Mucosa of gallbladder (tissue), 1 donor: ENCODE measurements around the gene PDE10A. TPM values are rescaled to one million over a fixed set of nuclear protein-coding genes. Genes with fewer than 3 reads are reported as not detected.

ENCODE experiments used
- DNase-seq: peaks from one replicate; pipeline ENCODE4 v3.0.0-alpha.2; 2020; ENCODE audit warnings: low spot score
- total RNA-seq: library from RNA; stranded (reverse); gene quantifications from one replicate; pipeline ENCODE4 v1.2.1, GENCODE V29; 2021
- donor health status: DM: no; HTN: no; CAD: no.

PDE10A gene
- total RNA-seq, 1 donor from 2014 or later, result 29.0 TPM

DNA sequence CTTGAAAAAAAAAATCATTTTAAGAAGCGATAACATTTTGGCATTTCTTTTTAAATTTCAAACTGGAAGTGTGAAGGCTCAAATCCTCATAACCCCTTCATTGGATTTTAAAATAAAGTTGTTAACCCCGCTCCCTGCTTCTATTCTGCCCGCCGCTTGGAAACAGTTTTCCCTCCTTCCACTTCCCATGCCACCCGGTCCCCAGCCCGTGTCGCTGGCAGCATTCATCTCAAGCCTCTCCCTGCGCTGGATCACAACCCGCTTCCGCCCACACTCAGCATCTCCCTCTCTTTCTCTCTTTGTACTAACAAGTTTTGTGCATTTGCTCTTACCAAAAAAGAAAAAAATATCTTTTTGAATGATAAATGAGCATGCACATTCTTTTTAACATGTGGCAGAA, 15.4 kb upstream of the PDE10A start:
- DNase-seq, result no peak

DNA sequence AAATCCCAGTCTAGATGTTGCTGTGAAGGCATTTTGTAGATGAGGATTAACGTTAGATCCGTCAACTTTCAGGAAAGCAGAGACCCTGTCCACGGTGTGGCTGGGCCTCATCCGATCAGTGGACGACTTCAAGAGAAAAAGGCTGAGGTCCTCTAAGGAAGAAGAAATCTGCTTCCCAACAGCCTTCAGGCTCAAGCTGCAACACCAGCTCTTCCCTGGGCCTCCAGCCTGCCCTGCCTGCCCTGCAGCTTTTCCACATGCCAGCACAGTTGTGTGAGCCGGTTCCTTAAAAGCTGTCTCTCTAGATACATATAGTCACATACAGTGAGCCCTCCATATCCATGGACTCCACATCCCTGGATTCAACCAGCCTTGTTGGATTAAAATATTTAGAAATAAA, 14.1 kb upstream of the PDE10A start:
- DNase-seq, result no peak

DNA sequence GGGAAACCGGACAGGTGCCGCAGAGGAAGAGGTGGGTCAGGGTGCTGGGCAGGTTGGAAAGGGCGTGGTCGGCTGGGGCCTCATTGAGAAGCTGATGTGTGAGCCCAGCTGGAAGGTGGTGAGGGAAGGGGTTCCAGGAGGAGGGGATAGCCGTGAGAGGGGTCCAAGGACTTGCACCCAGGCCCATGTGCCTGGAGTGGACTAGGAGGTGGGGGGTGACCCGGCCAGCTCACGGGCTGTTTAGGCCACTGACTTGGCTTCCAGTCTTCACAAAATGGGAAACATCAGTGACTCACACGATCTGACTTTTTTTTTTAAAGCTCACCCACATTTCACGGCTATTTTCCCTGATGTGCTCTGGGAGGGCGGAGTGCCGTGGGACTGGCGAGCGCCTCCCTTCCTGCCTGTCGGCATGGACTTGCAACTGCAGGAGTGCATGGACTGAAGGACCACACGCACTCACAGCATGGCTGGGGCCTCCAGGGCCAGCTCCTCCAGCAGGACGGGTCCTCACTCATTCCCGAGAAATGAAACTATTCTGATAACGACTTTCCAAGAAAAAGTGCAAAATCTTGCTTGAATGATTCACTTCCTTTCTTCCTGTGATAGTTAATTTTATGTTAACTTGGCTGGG, 13.5 kb upstream of the PDE10A start:
- DNase-seq, result no peak

DNA sequence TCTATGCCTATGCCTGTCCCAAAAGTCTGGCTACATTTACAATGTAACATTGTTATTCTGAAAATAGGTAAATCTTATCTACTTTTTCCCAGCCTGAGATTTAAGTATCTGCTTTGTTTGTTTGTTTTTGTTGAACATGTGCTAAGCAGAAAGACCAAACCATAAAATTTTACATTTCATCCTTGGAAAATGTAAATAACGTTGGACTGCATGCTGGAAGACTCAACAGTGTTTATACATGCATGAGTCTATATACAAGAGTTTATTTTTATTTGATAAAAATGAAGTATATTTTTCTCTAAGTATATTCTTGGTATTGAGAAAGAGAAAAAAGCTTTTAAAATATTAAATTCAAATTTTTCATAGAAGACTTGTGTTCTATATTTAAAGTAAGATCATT, 12.1 kb upstream of the PDE10A start:
- no peak for DNase-seq

DNA sequence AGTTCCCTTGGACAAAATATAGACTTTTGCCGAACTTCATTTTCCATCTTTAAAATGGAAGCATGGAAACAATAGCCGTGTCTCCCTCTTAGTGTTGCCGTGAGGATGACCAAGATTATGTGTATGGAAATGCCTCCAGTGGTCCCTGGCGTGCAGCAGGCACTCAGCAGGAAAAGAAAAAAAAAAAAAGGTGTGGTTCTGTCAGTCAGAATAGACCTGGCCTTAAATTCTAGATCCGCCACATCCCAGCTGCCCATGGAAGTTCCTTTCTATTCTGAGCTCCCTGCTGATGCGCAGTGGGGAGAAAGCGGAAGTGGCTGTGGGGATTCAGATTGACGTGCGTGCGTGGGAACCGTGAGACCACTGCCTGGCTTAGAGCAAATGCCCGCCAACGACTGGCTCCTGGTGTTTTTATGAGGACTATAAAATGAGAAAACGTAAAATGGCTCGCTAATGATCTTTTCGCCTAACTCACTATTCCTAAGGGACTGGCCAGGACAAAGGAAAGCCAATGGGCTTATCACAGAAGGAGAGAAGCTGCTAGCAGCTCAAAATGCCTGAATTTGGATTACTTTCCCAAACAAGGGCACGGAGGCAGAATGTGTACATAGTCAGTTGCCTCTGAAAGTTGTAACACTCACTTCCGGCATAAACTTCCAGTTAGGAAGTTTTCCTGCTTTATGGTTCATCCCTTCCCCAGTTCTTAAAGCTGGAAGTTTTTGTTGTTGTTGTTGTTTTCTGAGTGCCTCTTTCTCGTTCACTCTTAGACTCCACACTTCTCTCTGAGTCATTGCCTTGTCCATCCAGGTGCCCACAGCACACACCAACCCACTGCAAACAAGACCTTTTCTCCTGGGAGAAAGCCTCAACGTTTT, 11.4 kb upstream of the PDE10A start:
- no peak for DNase-seq

DNA sequence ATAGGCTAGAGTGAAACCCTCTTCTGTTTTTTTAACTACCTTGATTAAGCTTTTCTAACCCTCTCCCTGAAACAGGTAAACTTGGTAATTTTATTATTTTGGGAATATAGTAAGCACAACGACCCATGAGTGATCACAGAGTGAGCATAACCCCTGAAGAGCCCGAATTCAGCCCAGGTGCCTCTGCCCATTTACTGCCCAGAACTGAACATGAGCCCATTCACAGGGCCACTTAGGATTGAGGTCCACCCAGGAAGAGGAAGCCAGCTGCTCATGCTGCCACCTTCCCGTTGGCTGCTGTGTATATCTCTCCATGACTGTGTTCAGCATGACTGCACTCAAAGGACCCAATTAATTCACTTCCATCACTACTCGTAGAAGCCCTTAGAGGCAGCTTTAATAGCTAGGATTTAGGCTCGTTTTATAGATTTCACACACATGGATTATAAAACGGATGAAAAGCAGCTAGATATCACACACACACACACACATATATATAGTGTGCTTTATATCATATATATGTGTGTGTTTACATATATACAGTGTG, 8.3 kb upstream of the PDE10A start:
- DNase-seq, result no peak

DNA sequence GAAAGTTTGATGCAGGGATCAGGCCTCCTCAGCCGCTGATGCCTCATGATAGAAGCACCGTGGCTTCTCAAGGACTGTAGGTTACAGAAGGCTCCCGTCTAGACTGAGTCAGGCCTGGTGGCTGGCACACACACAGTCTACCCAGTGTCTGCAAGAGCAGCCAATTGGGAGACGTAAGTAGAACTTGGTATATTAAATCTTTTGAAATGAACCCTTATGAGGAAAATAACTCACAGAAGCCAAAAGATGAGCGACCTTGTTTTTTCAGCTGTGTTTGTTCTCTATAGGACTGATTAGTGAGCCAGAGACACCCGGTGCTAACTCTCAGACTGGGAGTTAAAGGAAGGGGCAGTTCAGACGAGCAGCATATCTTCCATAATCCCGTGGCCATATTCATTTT, 5.9 kb upstream of the PDE10A start:
- no peak for DNase-seq

DNA sequence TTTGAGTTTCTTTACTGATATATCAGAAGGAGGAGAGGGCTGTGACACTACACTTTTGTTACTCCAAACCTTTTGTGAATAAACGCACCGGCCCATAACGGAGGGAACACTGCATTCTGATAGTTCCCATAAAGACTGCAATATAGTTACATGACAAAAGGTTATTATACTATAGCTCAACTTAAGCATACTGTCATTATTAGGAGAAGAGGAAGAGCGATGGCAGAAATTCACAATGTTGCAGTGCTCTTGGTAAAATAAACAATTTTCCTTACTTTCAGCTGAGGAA, 2.3 kb upstream of the PDE10A start:
- no peak for DNase-seq

DNA sequence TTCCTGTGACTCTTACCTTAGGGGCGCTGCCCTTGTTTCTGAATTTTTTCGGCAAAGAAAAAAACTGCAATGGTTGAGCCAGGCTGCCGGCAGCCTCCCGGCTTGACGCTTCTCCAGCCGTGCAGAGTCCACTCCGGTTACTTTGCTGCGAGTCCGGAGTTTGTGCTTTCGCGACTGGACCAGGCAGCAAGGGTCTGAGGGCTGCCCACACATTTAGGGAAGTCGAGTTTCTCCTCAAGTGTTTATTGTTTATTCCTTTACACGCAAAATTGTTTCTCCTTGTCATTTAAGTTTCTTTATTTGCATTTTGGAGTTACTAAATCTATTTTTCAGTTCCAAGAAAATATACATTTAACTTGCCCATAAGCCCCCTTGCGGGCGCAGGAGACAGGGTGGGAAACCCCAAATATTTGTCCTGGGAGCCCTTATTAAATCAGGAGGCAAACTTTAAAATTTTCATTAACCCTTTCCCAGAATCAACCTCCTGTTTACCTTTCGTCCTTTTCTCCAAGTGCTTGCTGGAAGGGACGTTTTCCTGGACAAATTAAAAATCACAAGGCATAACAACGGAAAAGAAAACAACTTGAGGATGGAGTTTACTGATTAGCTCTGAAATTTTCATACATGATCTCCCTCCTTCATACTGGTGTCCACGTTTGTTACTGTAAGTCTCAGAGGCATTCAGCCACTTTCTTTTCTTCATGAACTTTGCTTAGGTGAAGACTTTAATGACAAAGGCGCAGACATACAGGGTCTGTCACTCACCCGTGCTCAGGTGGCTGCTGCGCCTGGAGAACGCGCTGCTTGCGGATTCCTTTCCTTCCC, 1.7 kb upstream of the PDE10A start:
- DNase-seq, result no peak

DNA sequence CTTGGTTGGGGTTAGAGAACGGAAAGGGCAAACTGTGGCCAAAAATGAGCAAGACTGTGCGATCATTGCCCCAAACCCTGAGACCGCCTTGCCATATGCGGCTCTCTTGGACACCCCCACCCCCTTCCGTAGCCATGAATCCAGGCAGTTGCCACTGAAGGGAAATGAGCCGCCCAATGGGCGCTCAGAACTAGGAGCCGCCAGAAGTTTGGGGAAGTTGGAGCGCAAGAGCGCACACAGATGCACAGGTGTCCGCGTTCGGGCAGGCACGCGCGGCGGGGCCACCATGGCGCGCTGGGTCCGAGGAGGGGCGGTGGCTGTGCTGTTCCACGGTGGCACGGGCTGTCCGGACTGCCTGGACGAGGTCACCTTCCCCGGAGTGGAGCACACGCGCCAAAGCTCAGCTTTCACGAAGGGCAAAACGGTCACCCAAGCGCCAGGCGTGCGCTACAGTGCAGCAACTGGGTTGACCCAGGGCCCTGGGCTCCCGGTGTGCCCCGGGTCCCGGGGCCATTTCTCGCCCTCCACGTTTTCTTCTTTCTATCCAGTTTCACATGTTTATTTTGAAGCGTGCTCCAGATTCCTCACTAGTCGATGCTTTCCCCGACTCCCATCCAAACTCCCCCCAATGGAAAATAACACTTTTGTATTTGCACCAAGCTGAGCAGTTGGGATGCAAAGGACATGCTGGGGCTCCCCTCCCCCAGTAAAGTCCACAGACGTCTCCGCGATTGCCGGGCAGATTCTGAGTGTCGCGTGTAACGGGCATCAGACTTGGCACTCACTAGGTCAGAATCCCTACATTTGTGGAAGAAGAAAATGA, 906 bp upstream of the PDE10A start:
- DNase-seq, result no peak

DNA sequence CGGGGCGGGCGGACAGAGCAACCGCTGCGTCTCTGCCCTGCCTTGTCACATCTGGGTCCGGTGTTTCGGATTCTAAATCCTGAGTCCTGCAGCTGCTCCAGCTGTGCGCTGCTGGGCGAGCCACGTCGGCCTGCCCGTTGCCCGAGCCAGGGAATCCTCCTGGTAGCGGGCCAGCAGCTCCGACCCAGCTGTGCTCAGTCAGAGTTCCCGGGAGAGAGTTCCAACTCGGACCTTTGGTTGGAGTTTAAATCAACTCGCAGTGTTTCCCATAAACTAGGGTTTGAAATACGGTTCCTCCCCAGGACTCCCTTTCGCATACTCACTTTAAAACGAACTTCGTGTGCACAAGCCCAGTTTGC, 315 bp upstream of the PDE10A start:
- DNase-seq, result no peak

DNA sequence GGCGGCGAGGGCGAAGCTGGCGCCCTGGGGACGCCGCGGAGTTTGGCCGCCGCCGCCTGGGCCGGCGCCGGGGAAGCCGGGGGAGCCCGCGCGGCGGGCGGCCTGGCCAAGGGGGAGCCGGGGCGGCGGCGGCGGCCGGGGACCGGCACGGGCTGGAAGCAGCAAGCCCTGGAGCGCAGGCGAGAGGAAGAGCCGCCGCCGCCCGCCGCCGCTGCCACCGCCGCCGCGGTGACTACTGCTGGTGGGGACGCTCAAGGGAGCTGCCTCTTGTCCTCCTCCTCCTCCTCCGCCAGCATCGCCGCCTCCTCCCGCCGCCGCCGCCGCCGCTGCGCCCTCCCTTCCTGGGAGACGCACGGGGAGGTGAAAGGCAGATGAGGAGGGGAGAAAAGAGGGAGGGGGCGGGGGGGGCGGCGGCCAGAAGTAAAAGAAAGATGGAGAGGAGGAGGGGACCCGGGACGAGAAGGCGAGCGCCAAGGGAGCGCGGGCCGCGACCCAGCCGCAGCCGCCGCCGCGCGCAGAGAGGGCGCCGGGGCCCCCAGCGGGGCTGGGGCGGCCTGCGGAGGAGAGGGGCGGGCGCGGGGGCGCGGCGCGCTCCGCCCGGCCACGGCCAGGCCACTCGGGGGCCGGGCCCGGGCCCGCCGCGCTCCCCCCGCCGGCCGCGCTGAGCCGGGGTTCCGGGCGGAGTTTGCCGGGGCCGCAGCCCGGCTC, 846 bp downstream of the PDE10A start:
- no peak for DNase-seq

DNA sequence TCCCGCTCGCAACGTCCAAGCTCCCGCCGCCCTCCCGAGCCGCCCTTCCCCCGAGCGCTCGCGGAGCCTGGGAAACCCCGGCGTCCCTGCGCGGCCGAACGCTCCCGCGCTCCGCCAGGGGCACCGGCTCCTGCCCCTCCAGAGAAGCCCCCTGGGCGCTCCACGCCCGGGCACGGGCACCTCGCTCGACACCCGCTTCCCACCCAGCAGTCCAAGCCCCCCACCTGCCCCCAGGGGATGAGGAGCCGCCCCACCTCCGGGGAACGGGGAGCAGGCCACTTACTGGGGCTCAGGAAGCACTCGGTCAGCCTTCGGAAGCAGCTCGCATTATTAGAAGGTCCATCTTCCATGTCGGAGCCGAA, 1.4 kb downstream of the PDE10A start:
- no peak for DNase-seq

DNA sequence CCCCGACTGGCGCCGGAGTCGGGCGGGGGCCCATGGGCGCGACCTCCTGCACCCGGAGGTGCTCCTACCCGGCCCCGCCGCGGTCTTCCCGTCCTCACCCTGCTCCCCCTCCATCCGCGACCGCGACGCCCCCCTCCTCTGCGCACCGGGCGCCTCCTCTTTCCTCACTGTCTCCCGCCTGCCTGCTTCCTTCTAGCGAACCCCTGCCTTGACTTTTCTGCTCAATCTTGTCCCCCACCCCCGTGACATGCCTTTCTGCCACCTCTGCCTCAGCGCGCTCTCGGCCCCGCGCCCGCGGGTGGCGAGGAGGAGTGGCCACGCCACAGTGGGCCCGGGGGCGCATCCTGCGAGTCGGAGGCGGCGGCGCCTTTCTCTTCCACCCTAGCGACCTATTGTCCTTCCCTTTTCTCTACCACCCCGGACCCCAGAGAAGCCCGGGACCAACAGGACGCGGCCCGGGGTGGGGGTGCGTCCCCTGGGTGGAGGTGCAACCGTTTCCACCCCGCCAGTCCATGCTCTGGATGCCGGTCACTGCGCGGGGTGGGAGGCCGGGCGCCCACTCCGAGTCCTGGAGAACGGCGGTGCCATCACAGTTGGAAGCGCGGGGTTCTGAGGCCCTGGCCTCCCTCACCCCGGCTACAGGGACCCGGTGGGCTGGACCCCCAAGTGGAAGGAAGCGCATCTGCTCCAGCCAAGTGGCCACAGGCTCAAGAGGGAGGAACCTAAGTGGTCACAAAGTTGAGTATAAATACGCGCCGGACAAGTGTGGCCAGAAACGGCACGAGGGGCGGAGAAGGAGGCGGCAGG, 2.0 kb downstream of the PDE10A start:
- DNase-seq, result no peak

DNA sequence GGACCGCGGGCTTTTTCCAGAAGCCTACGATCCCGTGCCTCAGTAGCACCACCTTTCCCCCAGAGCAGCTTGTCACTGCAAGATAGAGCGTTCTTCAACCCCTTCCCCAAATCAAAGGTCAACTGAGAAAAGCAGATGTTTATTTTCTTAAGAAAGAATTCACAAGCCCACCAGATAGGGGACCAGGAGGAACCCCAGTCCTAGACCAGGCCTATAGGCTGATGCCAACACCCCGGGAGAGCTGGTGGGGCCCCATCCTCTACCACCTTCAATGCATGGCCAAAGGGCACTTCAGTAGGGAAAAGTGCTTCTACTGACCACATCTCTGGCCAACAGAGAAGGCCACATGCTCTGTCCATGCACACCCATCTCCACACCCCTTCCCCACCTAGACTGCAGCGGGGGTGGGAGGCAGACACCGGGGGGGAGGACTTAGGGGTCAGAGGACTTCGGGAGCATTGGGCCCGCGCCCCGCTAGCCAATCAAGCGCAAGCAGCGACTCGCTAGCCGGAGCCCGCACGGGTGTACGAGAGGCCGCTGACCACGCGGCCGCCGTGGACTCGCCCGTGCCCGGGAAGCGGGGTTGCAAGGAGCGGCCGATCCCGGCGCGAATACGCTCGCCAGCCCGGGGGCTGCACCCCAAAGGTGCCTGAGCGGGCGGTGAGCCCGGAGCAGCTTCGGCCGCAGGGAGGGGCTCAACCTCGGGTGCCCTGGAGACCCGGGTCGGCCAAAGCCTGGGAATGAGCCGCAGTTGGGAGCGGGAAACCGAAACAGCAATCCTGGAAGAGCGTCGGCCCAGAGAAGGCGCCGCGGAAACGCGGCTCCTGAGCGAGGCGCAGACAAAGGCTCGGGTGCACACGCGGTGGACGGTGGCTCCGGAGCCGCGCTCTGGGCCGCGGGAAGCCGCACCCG, 2.8 kb downstream of the PDE10A start:
- no peak for DNase-seq

DNA sequence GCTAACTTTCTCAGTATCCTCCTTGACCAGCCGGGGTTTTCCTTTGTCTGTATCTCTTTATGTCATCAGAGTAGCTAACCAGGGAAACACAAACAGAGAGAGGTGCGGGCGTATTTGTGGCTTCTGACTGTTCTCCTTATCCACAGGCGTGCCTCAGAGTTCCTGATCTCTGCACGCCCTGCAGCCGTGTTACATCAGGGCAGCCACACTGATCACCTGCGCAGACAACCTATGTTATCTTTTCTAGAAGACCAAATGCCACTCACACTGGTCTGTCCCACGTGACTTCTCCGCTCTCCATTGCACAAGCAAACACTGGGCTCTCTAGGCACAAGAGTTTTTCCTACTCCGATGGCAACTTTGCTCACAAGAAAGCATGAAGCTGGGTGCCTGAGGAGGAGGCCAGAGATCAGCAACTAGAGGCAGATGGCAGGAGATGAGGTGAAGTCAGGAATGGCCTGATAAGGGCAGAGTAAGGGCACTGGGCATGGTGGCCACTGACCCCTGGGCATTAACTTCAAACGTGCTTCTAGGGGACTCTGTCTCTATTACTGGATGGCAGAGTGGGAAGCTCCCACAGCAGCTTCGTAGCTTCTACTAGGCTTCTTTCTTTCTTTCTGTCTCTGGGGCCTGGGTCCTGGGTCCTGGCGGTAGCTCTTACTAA, 4.5 kb downstream of the PDE10A start:
- DNase-seq, result no peak

DNA sequence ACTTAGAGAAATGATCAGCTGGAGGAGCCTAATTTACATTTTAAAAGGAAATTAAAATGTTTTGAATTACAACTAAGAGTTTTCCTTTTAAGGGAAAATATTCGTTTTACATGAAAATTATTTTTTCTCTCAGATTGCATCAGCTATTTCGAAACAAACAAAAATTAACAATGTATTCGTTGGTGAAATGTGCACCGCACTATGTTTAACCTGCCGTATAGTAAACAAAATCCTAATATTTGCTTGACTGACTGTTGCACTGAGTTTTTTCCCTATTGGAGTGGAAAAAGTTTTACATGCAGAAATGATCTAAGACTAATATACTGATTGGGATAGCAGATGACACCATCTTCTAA, 5.7 kb downstream of the PDE10A start:
- no peak for DNase-seq

DNA sequence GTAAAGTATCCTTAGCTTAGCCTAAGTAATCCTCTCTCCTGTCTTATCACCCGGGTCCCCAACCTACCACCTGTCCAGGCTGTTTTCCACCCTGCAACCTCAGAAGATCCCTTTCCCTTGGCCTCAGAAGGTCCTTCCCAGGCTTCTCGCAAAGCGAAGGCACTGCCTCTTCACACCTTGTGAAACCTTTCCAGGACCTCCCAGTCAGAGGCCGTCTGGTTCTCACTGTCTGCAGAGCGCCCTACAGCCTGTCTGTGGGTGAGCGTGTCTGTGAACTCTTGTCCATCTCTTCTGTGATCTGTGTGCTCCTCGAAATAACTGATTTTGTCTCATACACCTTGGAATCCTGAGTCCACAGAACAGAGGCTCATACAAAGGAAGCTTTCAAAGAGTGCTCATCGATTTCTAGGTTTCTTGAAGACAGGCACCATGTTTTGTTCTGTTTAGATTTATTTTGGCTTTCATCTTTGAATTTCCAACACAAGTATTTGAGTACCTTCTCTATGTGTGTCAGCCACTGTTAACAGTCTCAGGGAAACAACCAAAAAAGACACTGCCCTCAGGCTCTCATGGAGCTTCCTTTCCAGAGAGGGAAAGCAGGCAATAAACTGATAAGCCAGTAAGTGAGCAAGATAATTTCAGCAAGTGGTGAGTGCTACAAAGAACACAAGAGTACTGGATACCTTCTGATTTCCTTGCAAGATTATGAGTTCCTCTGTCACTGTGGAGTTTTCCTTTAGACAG, 6.3 kb downstream of the PDE10A start:
- no peak for DNase-seq
